Muscle layer of colon (tissue), 2 donors: ENCODE data around the gene NAMPT.
"Not testable (repeated sequence)": the region's sequence is repeated elsewhere in the genome, so short reads cannot be mapped to it uniquely, and the experiment has no call there.

Experiments used
- H3K27ac ChIP-seq: one replicate; pipeline ENCODE4 v1.7.0; 2013; ENCODE audit warnings: low read depth, mild to moderate bottlenecking, low read length, moderate library complexity
- H3K27me3 ChIP-seq, 2 donors: one replicate each; pipeline ENCODE4 v1.7.0; 2013; ENCODE audit warnings: low read length in 2 of 2, mild to moderate bottlenecking in 2 of 2; ENCODE audit not compliant: insufficient read depth in 2 of 2, control insufficient read depth in 1 of 2
- H3K36me3 ChIP-seq: one replicate; pipeline ENCODE4 v1.7.0; 2013; ENCODE audit warnings: mild to moderate bottlenecking, low read length; ENCODE audit not compliant: insufficient read depth
- H3K4me1 ChIP-seq: one replicate; pipeline ENCODE4 v1.7.0; 2013; ENCODE audit warnings: mild to moderate bottlenecking, low read length; ENCODE audit not compliant: insufficient read depth
- H3K4me3 ChIP-seq, 2 donors: one replicate each; pipeline ENCODE4 v1.7.0; 2013; ENCODE audit warnings: low read length in 2 of 2, low read depth in 1 of 2, mild to moderate bottlenecking in 1 of 2, moderate library complexity in 1 of 2
- H3K9ac ChIP-seq: one replicate; pipeline ENCODE4 v1.7.0; 2013; ENCODE audit warnings: low read length
- H3K9me3 ChIP-seq: one replicate; pipeline ENCODE4 v1.7.0; 2013; ENCODE audit warnings: mild to moderate bottlenecking, low read length
- donor health status: abdominal sarcoma.
- donor health status: Adenocarcinoma of cecum.

The NAMPT gene

GRCh38 chr7:106317971-106318370 is 33.2 kb upstream of the NAMPT start:
- no peaks in the 10 kb centered on the region for H3K9me3 ChIP-seq
- no peak overlapping the region for H3K4me3 ChIP-seq
- no peaks in the 10 kb centered on the region for H3K4me1 ChIP-seq
- no peaks in the 10 kb centered on the region for H3K27me3 ChIP-seq
- H3K9ac ChIP-seq = no peak overlapping the region
- no peak overlapping the region for H3K27ac ChIP-seq
- H3K36me3 ChIP-seq = no peaks in the 10 kb centered on the region

- no peaks in the 10 kb centered on the region for H3K9me3 ChIP-seq
- no peaks in the 10 kb centered on the region for H3K36me3 ChIP-seq
- no peaks in the 10 kb centered on the region for H3K4me1 ChIP-seq
- no peak overlapping the region for H3K27ac ChIP-seq
- H3K27me3 ChIP-seq = no peaks in the 10 kb centered on the region
- no peak overlapping the region for H3K4me3 ChIP-seq
- no peak overlapping the region for H3K9ac ChIP-seq
Measured at GRCh38 chr7:106316947-106317346, 32.2 kb upstream of the NAMPT start.

- Histone ChIP-seq H3K9me3 (no peaks in the 10 kb centered on the region), H3K27me3 (no peaks in the 10 kb centered on the region), H3K9ac (no peak overlapping the region), H3K36me3 (no peaks in the 10 kb centered on the region), H3K27ac (no peak overlapping the region), H3K4me3 (no peak overlapping the region), H3K4me1 (no peaks in the 10 kb centered on the region)
Measured at GRCh38 chr7:106314875-106315274, 30.1 kb upstream of the NAMPT start.

GRCh38 chr7:106313966-106314365 is 29.2 kb upstream of the NAMPT start:
- Histone ChIP-seq H3K9ac (no peak overlapping the region), H3K9me3 (no peaks in the 10 kb centered on the region), H3K4me3 (no peak overlapping the region), H3K27me3 (no peaks in the 10 kb centered on the region), H3K4me1 (no peaks in the 10 kb centered on the region), H3K36me3 (no peaks in the 10 kb centered on the region), H3K27ac (no peak overlapping the region)

GRCh38 chr7:106313456-106313901 is 28.7 kb upstream of the NAMPT start:
- Histone ChIP-seq H3K9me3 (no peaks in the 10 kb centered on the region), H3K4me1 (no peaks in the 10 kb centered on the region), H3K36me3 (no peaks in the 10 kb centered on the region), H3K9ac (no peak overlapping the region), H3K4me3 (no peak overlapping the region), H3K27me3 (no peaks in the 10 kb centered on the region), H3K27ac (no peak overlapping the region)

- Histone ChIP-seq H3K4me1 (no peaks in the 10 kb centered on the region), H3K27me3 (no peaks in the 10 kb centered on the region), H3K4me3 (no peak overlapping the region), H3K36me3 (no peaks in the 10 kb centered on the region), H3K27ac (no peak overlapping the region), H3K9me3 (no peaks in the 10 kb centered on the region), H3K9ac (no peak overlapping the region)
Measured at GRCh38 chr7:106312906-106313305, 28.1 kb upstream of the NAMPT start.

- Histone ChIP-seq H3K9me3 (no peaks in the 10 kb centered on the region), H3K27me3 (no peaks in the 10 kb centered on the region), H3K27ac (no peak overlapping the region), H3K4me1 (no peaks in the 10 kb centered on the region), H3K9ac (no peak overlapping the region), H3K4me3 (no peak overlapping the region), H3K36me3 (no peaks in the 10 kb centered on the region)
Measured at GRCh38 chr7:106312099-106312871, 27.5 kb upstream of the NAMPT start.

GRCh38 chr7:106309362-106309761 is 24.6 kb upstream of the NAMPT start:
- no peak overlapping the region for H3K4me3 ChIP-seq
- H3K27ac ChIP-seq = no peak overlapping the region
- H3K4me1 ChIP-seq = no peaks in the 10 kb centered on the region
- H3K9me3 ChIP-seq = no peaks in the 10 kb centered on the region
- no peaks in the 10 kb centered on the region for H3K27me3 ChIP-seq
- H3K36me3 ChIP-seq = no peaks in the 10 kb centered on the region
- H3K9ac ChIP-seq = no peak overlapping the region

GRCh38 chr7:106306256-106306655 is 21.5 kb upstream of the NAMPT start:
- no peaks in the 10 kb centered on the region for H3K27me3 ChIP-seq
- no peak overlapping the region for H3K4me3 ChIP-seq
- H3K27ac ChIP-seq = no peak overlapping the region
- no peak overlapping the region for H3K9ac ChIP-seq
- H3K36me3 ChIP-seq = no peaks in the 10 kb centered on the region
- no peaks in the 10 kb centered on the region for H3K4me1 ChIP-seq
- H3K9me3 ChIP-seq = no peaks in the 10 kb centered on the region

GRCh38 chr7:106305732-106306131 is 20.9 kb upstream of the NAMPT start:
- no peaks in the 10 kb centered on the region for H3K4me1 ChIP-seq
- H3K27ac ChIP-seq = no peak overlapping the region
- no peaks in the 10 kb centered on the region for H3K36me3 ChIP-seq

GRCh38 chr7:106304568-106304967 is 19.8 kb upstream of the NAMPT start:
- Histone ChIP-seq H3K27me3 (no peaks in the 10 kb centered on the region), H3K9ac (no peak overlapping the region), H3K36me3 (no peaks in the 10 kb centered on the region), H3K27ac (no peak overlapping the region), H3K9me3 (no peaks in the 10 kb centered on the region), H3K4me1 (no peaks in the 10 kb centered on the region), H3K4me3 (no peak overlapping the region)

More at GRCh38 chr7:106305732-106306131, 20.9 kb upstream of the NAMPT start:
- H3K9ac ChIP-seq = no peak overlapping the region
- no peak overlapping the region for H3K4me3 ChIP-seq
- H3K27me3 ChIP-seq = no peaks in the 10 kb centered on the region
- H3K9me3 ChIP-seq = no peaks in the 10 kb centered on the region

- not testable (repeated sequence) for H3K27me3 ChIP-seq, H3K36me3 ChIP-seq, H3K27ac ChIP-seq
Measured at GRCh38 chr7:106298631-106299030, 13.8 kb upstream of the NAMPT start.

More at GRCh38 chr7:106298631-106299030, 13.8 kb upstream of the NAMPT start:
- H3K4me3 ChIP-seq, H3K9ac ChIP-seq, H3K4me1 ChIP-seq, H3K9me3 ChIP-seq: not testable (repeated sequence)
